GM12865 (cell line): ENCODE results near the gene ZSCAN10.
A peak's percentile ranks its signal among the peaks of the same experiment; 100 is the strongest.

ENCODE experiments used
- DNase-seq: peaks from one replicate; pipeline ENCODE4 v3.0.0; 2010; ENCODE audit warnings: low read depth
- H3K4me3 ChIP-seq: 2 replicates; pipeline ENCODE4 v1.5.1; 2011; ENCODE audit warnings: mild to moderate bottlenecking, low read depth, low read length, control low read depth
- TF ChIP-seq, protein P1 (sequence below): IDR thresholded peaks from 2 replicates; pipeline ENCODE4 v1.5.1; 2011; ENCODE audit warnings: low read length, control low read depth, low read depth, inconsistent platforms; ENCODE audit not compliant: insufficient read depth; ENCODE audit errors: missing control alignments

ZSCAN10 gene

GRCh38 chr16:3094289-3095027 lies 4.6 kb downstream of the ZSCAN10 start:
- TF ChIP-seq, protein P1, sequence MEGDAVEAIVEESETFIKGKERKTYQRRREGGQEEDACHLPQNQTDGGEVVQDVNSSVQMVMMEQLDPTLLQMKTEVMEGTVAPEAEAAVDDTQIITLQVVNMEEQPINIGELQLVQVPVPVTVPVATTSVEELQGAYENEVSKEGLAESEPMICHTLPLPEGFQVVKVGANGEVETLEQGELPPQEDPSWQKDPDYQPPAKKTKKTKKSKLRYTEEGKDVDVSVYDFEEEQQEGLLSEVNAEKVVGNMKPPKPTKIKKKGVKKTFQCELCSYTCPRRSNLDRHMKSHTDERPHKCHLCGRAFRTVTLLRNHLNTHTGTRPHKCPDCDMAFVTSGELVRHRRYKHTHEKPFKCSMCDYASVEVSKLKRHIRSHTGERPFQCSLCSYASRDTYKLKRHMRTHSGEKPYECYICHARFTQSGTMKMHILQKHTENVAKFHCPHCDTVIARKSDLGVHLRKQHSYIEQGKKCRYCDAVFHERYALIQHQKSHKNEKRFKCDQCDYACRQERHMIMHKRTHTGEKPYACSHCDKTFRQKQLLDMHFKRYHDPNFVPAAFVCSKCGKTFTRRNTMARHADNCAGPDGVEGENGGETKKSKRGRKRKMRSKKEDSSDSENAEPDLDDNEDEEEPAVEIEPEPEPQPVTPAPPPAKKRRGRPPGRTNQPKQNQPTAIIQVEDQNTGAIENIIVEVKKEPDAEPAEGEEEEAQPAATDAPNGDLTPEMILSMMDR = peak; percentile 74
- H3K4me3 ChIP-seq = no peak overlapping the region
- DNase-seq = peak; percentile 77

- no peak for DNase-seq
- TF ChIP-seq, protein P1 = no peak
- no peak overlapping the region for H3K4me3 ChIP-seq
Observed at GRCh38 chr16:3092501-3092941, 6.6 kb downstream of the ZSCAN10 start.

- TF ChIP-seq, protein P1 = no peak
- H3K4me3 ChIP-seq = no peak overlapping the region
- no peak for DNase-seq
Observed at GRCh38 chr16:3091551-3091950, 7.5 kb downstream of the ZSCAN10 start.

DNA sequence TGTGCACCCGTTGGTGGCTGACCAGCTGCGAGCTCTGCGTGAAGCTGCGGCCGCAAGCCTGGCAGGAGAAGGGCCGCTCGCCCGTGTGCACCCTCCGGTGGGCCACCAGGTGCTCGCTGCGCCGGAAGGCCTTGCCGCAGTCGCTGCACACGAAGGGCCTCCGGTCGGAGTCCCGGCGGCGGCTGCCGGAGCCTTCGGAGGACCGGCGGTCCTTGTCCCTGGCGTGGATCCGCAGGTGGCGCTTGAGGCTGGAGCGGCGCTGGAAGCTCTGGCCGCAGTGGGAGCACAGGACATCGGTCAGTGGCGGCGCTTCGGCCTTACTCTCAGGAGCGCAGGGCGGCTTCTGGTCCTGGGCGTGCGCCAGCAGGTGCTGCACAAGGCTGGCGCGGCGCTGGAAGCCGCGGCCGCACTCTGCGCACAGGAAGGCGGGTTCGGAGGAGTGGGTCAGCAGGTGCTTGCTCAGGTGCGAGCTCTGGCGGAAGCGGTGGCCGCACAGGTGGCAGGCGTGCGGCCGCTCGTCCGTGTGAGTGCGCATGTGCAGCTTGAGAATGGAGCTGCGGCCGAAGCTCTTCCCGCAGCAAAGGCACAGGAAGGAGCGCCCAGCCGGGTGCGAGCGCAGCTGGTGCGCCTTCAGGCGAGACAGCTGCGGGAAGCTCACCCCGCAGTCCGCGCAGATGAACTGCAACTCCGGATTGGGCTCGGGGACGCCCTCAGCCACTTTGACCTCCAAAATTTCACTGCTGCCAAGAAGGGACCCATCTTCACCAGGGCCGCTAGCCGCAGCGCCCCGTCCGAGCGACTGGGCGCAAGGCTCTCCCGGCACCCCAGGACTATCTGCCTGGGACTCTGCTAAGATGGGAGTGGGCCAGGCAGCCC lies 9.1 kb downstream of the ZSCAN10 start:
- no peak overlapping the region for H3K4me3 ChIP-seq
- TF ChIP-seq, protein P1 = no peak
- DNase-seq = no peak

DNA sequence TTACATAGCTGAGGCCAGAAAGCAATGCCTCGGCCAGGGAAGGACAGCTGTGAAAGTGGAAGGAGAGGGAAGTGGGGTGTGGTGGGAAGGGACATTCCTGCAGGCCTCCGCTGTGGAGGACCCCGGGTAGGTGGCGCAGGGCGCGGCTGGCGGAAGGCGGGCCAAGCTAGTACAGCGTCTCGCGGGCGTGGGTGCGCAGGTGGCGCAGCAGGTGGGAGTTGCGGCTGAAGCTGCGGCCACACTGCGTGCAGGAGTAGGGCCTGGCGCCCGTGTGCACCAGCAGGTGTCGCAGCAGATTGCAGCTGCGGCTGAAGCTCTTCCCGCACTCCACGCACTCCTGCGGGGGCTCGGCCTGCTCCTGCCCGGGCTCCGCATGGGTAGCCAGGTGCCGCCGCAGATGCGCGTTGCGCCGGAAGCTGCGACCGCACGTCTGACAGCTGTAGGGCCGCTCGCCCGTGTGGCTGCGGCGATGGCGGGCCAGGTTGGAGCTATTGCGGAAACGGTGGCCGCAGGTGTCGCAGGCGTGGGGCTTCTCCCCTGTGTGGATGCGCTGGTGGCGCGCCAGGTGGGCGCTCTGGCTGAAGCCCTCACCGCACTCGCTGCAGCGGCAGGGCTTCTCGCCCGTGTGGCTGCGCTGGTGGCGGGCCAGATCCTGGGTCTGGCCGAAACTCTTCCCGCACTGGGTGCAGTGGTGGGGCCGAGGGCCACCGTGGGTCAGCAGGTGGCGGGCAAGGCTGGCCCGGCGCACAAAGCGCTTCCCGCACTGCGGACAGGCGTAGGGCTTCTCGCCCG lies 10.0 kb downstream of the ZSCAN10 start:
- TF ChIP-seq, protein P1 = no peak
- DNase-seq = no peak
- no peak overlapping the region for H3K4me3 ChIP-seq

DNA sequence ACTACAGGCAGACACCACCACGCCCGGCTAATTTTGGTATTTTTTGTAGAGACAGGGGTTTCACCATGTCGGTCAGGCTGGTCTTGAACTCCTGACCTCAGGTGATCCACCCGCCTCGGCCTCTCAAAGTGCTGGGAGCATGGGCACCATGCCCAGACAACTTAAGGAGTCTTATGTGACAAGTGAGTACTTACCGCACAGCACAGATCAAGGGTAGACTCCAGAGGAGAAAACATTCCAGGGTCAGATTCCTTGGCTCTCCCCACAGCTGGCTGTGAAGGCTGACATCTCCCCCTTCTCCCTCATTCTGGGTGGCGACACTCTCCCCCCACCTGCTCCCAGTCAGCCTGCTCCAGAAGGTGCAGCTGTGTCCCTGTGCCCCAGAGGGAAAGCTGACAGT lies 10.6 kb downstream of the ZSCAN10 start:
- TF ChIP-seq, protein P1 = no peak
- H3K4me3 ChIP-seq = no peak overlapping the region
- DNase-seq = no peak
